NCI-H460 (cell line): ENCODE data around the gene CTXND1. TPM values are rescaled to one million over a fixed set of nuclear protein-coding genes. Genes with fewer than 3 reads are reported as not detected.

Experiments
- DNase-seq: peaks from one replicate; pipeline ENCODE4 v3.0.0-alpha.2; 2016; ENCODE audit warnings: low read depth; ENCODE audit errors: extremely low read depth
- total RNA-seq: library from RNA; depleted of rRNA; stranded (reverse); fragments of >200 nt; shearing (Covaris generic); gene quantifications from 2 replicates; pipeline ENCODE4 v1.2.3, GENCODE V29; 2014

CTXND1 gene
- total RNA-seq, 1 experiment from 2014 or later, result not detected

DNA sequence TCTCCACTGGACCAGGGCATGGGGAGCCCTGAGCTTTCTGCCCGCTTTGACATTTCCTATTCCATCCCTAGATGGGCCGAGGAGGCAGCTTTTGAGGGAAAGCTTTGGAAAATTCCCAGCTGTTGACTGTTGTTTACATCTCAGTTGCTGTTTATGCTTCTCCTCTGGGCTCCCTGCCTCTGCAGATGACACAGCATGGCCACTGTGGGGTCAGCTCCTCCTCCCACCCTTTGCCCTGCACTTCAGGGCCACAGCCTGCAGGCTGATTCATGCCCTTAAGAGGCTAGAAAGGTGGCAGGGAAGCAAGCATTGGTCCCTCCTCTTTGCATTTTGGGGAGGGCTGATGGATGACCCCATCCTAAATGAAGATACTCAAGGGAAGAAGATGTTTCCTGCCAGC is 8.5 kb upstream of the CTXND1 start:
- no peak for DNase-seq

DNA sequence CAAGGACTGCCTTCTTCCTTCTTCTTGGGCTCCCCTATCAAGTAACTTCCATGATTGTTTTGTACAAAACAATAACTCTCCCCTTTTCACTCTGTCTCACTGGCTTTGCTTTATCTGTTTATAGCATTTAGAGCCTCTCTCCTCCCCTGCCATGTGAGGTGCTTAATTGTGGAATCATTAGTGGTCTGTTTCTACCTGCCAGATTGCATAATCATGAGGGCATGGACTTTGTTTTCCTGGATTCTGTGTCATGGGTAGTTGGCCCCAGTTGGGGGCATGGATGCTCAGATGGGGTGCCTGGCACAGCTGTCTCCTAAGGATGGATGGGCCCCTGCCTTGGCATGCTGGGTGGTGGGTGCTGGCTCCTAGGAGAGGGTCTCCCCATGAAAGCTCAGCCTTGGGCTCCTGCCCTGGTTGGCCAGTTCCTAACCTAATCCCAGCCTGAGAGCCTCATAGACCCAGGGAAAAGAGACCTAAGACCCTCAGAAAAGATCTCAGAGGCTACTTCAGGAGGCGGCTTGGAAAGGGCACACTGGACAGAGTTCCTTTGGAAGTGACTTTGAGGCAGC is 8.0 kb upstream of the CTXND1 start:
- DNase-seq, result no peak

DNA sequence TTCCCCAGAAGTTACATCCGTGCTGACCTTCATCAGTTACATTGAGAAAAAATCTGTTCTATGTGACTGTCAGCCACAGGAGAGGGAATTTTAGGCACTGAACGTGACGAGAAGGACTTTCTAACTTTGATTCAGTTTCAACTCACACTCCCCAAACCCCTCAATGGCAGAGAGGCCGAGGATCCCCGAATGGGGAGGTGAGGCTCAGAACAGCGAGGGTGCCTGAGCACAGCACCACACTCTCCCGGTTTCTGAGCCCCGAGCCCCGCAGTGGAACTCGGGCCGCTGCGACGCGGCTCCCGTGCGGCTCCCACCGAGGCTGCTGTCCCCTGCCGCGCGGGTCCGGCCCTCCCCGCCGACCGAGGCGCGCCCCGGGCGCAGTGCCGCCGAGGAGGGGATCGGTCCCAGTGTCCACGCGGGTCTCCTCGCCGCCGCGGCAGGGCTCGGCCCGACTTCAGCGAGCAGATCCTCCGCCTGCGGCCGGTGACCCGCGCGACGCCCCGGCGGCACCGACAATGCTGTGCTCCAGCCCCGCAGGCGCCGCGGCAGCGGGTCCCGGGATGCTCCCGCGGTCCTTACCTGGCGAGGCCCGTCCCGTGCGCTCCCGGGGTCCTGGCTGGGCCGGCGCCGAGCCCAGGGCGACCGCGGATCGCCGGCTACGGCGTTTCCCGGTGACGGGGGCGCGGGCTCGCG is 439 bp downstream of the CTXND1 start:
- DNase-seq, result no peak

DNA sequence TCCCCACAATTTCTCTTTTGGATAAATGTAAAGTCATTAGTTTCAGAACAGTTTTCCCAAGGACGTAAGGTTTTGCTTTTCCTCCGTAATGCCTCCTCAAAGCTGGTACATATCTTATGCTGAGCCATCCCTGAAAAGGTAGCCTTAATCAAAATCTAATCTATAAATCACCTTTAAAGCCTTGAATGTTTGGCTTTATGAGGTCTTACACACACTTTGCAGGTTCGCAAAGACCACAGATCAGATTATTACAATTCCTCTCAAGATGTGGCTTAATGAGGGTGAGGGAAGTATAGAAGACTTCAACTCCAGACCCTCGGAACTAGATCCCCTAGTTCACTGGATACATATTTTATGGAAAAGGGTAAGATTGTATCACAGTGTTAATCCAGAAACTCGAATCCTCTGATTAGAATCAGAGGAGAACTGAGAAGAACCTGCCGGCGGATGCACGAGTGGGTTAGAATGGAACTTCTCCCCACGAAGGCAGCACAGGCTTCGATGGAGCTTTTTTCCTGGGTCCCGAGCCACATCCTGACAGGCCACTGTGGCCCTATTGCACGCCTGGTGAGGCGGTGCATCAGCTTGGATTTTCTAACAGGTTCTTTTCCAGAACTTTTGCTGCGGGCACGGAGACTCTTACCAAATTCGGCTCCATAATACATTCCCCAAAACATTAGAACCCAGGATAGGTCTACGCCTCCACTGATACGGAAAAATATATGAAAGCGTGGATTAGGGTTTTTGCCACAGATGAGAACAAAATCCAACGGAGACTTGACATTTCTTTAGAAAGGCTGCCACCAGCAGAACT is 1.2 kb downstream of the CTXND1 start:
- DNase-seq, result no peak

DNA sequence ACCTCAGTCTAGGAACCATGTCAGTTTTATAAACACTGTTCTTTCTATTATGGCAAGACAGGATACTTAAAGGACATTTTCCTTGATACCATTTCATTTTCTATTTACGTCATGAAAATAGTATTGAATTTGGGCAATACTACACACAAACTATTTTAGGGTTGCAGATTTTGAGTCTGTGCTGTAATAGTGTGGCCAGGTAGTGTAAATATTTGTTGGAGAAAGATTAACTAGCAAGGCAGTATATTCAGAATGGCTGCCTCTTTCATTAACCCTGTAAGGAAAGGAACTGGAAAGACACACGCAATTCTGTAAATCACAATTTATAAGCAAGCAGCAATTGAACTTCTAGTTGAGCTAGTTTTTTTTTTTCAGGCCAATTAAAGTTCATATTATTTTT is 2.0 kb downstream of the CTXND1 start:
- DNase-seq, result no peak

DNA sequence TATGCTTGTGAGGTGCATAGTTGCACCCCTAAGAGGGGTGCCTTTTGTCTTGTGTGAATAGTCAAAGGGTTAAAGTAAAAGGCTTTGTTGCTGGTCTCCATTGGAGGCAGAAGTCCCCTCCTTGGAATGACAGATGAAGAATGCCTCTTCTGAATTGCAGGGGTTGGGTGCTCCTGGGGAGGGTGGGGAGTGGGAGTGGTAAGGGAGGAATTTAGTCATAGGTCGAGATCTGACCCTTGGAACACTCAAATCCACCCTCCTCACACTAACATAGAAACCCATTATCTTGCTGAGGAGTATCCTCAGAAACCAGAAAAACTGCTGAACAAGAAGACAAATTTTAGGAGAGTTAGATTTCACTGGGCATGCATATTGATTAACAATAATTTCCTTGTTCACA is 4.7 kb downstream of the CTXND1 start:
- no peak for DNase-seq

DNA sequence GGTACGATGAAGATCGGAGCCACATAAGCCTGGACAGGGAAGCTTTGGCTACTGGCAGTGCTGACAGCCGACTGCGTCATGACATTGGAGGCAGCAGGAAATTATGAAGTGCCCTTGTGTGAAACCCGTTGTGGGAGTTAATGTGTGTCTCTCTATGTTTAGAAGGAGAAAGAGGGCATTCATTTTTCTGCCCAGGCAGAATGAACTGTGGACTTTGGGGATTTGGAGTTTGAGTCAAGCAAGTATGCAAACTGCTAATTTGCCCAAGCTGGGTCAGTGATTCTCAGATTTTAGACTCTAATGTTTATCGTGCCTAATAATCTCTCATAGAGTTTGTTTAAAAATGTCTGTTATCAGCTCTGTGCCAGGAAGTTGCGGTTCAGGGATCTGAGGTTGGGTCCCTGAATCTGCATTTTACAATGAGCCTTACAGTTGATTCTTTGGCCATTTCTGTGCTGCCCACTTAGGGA is 5.6 kb downstream of the CTXND1 start:
- DNase-seq, result no peak

DNA sequence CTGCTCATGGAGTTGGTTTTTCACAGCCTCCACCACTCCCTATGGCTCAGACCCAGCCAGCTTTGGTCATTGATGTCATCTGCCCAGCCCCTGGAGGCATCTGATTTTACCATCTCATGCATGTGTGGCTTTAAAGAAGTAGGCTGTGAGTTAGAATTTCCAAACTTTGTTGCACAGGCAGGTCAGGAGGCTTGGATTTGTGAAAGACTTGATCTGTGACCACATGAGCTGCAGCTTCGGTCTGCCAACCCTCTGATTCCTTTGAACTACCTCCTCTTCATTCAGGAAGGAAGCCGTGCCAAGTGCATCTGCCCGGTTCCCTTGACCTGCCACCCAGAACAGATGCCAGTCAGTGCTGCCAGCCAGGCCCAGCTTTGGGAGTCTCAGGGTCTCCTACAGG is 9.2 kb downstream of the CTXND1 start:
- no peak for DNase-seq

DNA sequence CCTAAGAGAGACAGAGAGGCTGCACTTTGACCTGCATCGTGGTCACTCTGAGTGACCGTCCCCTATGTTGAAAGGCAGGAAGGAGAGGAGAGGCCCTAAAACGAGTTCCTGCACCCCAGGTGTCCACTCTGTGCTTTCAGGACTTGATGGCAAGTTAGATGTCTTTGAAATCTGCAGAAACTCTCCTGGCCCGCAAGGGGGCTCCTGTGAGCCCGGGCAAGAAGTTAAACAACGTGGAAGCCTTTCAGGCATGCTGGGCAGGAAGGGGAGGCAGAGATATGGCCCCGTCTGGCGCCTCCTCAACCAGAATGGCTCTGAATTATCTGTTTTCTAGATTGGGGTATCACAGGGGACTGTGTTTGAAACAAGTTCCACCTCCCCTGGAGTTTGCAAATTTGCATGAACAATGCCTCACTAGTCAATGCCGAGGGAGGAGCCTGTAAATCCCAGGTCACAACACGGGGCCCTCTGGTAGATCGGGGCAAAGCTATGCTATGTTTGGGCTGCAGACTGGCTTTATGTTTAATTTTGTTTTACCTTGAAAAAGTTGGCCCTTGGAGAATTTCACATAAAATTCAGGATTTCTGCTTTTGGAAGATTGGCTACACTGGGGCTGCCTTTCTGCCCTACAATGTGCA is 9.8 kb downstream of the CTXND1 start:
- peak; percentile 27 for DNase-seq

DNA sequence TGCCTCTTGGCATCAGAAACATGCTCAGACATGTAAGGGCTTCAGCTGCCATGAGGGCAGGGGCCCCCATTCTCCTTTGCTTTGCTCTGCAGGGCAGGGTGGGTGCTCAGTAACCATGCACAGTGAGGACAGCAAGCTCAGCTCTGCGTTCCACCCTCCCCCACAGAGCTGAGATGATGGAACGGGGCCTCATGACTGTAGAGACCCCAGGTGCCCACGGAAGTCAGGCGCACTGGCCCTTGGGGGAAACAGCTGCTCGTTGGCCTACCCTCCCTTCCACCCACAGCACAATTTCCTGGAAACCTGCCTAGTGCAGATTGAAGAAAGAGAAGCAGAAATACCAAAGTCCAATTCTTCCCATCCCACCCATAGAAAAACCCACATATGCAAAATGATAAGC is 10.5 kb downstream of the CTXND1 start:
- DNase-seq, result no peak

DNA sequence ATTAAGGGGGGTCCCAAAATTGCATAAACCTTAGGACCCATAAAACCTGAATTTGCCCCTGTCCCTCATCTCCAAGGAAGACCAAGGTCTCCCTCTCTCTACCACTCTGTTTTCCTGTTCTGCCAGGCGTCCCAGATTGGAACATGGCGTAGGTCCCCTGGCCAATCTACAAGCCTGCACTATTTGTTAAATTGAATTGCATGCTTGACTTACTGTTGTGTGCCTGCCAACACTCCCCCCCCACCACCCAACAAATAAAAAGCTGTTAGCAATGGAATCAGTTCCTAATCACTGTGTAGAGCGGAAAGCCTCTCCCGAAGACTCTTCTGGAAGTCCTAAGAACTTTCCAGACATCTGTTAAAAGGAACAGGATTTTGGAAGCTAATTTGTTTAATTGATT is 11.7 kb downstream of the CTXND1 start:
- DNase-seq, result no peak

DNA sequence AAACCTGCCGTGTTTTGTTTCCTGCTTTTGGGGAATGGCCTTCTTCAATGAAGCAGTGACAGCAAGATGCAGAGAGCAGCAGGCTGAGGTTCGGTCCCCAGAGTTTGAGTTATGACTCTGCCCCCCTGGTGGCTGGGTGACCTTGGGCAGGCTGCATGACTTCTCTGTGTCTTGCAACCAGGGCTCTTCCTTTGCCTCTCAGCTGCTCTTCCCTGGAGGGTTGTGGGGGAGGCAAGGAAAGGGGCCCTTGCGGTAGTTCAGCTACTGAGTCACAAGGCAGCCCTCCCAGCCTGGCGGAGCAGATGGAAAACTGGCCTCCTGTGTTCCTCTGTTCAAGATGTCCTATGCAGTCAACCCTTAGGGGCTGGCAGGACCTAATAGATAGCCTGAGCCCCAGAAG is 17.1 kb downstream of the CTXND1 start:
- DNase-seq, result peak; percentile 12

DNA sequence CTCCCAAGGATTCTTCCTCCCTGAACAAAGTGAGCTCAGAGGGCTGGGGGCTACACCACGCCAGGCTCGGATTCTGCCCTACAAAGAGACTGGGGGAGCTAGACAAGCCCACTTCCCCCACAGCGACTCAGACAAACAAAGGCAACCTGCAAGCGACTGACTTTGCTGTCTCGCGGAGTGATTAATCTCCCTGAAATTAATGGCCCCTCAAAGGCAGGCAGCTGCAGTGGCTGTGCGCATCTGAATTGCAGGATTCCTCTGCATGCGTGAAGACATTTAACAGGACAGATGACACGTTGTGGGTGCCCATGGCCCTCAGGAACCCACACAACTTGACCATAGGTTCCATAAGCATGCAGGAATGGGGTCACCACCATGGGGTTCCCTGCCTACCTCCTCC is 18.4 kb downstream of the CTXND1 start:
- no peak for DNase-seq

DNA sequence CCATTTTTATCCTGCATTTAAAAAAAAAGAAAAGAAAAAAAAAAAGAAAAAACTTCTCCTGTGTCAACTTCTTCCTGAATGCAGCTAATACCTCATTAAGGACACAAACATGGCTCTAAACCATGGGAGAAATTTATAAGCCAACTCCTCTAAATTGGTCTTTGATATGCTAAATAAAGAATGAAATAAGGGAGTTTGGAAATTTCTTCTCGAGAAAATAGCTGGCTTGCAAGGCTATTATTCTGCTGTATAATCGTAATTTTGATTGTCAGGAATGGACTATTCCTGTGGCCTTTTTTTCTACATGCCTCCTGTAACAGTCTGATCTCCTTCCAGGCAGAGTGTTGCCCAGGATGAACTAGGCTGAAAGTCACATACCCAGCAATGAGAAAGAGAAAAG is 20.6 kb downstream of the CTXND1 start:
- no peak for DNase-seq

DNA sequence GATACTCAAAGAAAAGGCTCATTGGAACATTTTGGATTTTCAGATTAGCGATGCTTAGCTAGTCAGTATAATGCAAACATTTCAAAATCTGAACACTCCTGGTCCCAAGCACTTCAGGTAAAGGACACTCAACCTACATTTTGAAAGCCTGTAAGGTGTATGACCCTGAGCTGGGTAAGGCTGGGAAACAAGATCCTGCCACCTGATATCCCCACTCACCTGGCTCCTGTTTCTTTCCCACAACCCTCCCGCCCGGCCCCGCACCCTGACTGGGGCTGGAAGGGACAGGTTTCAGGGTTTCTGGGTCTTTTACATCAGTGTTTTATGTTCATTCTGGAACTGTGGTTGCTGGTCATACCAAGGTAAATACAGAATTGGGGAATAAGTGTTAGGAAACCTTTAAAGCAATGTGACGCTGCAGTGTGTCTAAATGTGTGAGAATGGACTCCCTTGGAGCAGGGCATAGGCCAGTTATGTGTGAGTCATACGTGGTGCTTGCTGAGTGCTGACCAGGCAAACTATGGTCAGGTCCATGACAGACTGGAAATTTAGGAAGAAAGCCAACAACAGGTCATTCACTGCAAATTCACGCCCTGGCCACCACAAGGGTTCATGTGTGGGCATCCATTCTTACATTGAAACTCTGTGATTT is 22.9 kb downstream of the CTXND1 start:
- DNase-seq, result no peak

DNA sequence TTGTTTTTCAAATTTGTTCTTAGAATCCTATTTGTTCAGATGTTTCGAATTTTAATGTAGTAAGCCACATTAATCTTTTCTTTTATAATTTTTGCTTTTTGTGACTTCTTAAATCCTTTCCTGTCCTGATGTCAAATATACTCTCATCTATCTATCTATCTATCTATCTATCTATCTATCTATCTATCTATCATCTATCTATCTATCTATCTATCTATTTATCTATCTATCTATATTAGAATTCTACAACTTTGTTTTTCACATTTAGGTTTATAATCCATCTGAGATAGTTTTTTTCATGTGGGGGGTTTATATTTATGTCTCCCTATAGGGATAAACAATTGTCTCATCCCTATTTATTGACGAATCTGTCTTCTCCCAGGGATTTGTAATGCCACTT is 32.1 kb downstream of the CTXND1 start:
- no peak for DNase-seq

DNA sequence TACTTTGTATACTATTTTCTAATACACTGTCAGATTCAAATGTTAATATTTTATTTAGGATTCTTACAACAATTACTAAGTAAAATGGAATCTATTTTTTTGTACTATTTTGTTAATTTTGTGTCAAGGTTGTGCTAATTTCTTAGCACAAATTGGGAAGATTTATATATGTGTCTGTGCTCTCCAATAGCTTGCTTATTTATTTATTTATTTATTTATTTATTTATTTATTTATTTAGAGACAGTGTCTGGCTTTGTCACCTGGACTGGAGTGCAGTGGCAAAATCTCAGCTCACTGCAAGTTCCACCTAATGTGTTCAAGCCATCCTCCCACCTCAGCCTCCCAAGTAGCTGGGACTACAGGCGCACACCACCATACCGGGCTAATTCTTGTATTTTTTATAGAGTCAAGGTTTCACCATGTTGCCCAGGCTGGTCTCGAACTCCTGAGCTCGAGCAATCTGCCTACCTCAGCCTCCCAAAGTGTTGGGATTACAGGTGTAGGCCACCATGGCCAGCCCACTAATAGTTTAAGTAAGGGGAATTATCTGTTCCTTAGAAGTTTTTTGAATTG is 34.6 kb downstream of the CTXND1 start:
- DNase-seq, result no peak

DNA sequence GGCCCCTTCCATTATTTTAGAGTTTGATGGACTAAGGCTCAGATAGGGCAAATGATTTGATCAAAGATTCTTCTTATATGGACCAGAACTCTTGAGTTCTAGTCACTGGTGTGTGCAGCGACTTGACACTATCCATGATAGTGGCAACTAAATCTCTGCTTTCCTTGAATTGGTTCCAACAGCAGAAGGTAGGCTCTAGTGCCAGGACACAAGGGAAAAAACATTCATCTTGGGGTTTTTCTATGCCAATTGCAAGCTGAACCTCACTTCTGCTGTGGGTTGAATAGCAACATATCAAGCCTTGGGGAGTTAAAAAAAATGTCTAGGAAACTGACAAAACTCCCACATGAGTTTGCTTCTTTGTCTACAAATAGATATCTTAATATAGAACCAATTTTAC is 35.1 kb downstream of the CTXND1 start:
- no peak for DNase-seq

DNA sequence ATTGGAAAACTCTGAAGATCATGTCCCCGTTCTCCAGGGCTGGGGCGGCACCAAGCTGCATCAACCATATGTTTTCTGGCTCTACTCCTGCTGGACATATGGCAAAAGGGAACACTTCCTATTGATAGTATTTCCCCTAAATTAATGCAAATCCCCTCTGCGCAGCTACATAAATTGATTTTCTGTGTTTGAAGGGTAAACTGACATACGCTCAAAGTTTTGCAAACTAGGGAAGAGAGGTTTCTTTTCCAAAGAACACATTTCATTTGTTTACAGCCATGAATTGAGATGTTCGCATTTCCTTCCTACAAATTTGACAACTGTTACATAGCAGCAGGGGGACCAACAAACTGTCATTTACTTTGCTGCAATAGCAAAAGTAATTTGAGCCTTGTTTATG is 35.9 kb downstream of the CTXND1 start:
- no peak for DNase-seq

DNA sequence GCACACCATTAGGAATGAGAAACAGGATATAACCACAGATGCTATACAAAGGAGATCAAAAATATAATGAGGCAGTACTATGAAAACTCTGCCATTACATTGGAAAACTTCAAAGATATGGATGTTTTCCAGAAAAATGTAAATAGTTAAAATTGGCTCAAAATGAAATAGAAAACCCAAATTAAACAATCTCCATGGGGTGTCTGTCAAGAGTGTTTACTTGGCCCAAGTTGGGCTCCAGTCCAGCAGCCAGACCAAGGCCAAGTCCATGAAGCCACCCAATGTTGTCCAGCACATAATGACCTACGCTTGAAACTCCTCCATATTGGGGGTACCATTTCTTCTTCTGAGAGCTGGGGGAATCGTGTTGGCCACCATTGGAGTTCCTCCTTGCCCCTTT is 37.1 kb downstream of the CTXND1 start:
- no peak for DNase-seq

DNA sequence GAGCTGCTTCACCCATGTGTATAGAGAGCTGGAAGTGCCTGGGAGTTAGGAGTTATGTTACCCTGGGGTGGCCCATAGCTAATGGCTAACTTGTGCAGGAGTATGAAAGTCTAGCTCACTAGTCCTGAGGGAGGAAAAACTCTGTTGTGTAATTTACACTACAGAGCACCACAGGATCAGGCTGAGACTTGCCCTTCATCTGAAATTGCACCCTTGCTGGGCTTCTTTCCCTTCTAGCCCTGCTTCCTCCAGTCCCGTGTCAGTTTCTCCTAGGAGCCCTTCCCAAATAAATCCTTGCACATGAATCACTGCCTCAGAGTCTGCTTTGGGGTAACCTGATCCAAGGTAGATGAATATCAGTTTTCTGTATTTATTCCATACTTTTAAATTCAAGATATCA is 40.0 kb downstream of the CTXND1 start:
- no peak for DNase-seq
